ENCODE data around the gene TNNT2. TPM values are rescaled to one million over a fixed set of nuclear protein-coding genes. Genes with fewer than 3 reads are reported as not detected.

Gene TNNT2
- total and polyA plus RNA-seq, 2 of the 8 experiments (the other 6 are each of a cell fraction or from before 2014, with no cell fraction given) = 3.1 to 21.0 TPM

DNA sequence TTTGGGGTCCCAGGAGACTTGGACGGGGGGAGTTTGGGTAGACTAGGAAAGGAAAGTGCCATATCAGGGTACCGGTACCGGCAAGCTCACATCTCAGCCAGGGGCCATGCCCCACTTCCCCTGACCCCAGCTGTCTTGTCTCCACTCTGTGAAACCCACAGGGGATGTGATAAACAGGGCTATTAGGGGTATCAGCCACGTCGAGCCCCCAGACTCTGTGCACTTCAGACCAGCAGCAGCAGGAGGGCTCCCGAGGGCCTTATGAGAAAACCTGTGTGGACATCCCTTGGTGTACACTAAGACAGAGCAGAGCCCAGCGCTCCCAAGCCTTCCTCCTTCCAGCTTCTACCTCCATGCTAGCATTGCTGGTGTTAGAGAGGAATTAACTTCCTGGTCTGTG, 46.3 kb downstream of the TNNT2 start (continued):
- TF ChIP-seq CHD1 (IDR thresholded peaks at IDR 0.05; ENCODE audit: low read depth, low read length) (no peak), EZH2 (IDR thresholded peaks at IDR 0.05; ENCODE audit: low read depth, low read length, severe bottlenecking) (no peak)

All from H1 (cell line).